EL (cell line): ENCODE results near the gene SFSWAP.
A peak's percentile ranks its signal among the peaks of the same experiment; 100 is the strongest.
"Not testable (repeated sequence)": the region's sequence is repeated elsewhere in the genome, so short reads cannot be mapped to it uniquely, and the experiment has no call there.

Experiments
- DNase-seq: peaks from one replicate; pipeline ENCODE4 v3.0.0-alpha.2; 2016

The SFSWAP gene

DNA sequence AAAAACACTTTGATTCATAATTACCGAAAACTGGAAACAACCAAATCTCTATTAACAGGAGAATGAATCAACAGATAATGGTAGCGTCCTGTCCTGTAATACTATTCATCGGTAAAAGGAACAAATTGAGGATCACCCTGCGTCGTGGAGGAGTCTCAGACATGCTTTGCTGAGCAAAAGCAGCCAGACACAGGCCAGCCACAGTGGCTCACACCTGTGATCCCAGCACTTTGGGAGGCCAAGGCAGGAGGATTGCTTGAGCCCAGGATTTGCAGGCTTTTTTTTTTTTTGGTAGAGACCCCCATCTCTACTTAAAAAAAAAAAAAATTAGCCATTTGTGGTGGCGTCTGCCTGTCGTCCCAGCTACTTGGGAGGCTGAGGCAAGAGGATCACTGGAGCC, 83.2 kb downstream of the SFSWAP start:
- no peak for DNase-seq

DNA sequence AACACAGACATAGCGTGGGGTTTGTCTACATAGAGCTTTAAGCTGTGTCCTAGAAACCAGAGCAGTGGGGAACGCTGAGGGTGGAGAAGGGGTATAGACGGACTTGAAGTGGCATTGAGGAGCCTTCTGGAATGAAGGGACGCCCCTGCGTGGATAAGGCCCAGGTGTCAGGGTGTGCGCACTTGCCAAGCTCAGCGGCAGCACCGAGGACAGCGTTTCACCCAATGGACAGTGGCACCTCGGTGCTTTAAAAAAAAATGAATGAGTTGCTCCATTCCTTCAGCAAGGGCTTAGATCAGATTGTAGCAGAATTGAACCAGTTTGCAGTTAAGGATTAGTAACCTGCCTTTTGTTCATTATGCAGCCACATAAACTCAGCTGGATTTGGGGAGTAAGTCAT, 83.7 kb downstream of the SFSWAP start:
- no peak for DNase-seq

DNA sequence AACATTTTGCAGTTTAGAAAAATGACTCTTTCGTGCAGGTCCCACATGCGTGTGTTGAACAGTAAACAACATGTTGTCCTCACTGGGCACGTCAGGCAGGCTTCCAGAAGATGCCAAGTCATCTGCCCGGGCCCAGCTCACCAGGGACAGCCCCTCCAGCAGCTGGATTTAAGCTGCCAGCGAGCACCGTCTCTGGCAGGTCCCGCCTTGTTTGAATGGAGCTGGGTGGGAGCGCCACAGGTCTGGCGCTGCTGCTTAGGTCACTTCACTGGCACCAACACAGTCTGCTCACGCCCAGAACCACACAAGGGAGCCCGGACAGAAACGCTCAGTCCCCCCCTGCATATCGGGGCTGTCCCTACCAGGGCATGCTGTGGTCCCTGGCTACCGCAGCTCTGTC, 84.2 kb downstream of the SFSWAP start:
- no peak for DNase-seq

DNA sequence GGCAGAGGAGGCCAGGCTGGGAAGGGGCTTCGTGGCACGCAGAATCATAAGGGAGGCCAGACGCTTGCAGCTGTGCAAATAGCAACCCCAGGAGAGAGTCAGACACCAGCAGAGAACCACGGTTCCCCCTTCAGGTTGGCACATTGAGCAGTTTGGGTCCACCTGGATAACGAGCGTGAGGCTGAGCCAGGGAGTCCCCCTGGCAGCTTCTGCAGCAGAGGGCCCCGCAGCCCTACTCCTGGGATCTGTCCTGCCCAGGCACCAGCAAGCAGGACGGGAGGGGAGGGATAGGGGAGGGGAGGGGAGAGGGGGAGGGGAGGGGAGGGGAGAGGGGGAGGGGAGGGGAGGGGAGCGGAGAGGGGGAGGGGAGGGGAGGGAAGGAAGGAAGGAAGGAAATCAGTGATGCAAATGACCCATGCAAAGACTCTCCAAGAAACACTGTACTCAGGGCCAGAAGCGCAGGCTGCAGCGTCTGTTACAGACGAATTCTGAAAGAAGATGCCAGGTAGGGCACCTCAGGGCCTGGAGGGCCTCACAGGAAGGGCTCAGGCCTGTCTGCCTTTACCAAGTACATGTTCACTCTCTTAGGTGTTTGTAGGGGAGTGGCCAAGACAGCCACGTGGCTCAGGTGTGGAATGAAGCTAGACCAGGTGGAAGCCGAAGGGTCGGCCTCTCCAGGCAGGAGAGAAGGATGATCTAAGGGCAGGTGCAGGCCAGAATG, 85.0 kb downstream of the SFSWAP start:
- DNase-seq: no peak

DNA sequence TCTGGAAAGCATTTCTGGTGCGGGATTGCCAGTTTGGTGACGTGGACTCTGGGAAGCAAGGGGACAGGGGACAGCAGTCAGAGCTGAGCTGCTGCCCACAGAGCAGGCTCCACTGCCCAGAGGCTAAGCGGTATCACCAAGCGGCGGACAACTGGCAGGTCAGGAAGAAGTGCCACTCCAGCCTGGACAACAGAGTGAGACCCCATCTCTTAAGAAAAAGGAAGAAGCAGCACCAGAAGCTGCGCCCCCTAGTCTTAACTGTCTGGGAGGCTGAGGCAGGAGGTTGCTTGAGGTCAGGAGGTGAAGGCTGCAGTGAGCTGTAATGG, 85.5 kb downstream of the SFSWAP start:
- DNase-seq: no peak

DNA sequence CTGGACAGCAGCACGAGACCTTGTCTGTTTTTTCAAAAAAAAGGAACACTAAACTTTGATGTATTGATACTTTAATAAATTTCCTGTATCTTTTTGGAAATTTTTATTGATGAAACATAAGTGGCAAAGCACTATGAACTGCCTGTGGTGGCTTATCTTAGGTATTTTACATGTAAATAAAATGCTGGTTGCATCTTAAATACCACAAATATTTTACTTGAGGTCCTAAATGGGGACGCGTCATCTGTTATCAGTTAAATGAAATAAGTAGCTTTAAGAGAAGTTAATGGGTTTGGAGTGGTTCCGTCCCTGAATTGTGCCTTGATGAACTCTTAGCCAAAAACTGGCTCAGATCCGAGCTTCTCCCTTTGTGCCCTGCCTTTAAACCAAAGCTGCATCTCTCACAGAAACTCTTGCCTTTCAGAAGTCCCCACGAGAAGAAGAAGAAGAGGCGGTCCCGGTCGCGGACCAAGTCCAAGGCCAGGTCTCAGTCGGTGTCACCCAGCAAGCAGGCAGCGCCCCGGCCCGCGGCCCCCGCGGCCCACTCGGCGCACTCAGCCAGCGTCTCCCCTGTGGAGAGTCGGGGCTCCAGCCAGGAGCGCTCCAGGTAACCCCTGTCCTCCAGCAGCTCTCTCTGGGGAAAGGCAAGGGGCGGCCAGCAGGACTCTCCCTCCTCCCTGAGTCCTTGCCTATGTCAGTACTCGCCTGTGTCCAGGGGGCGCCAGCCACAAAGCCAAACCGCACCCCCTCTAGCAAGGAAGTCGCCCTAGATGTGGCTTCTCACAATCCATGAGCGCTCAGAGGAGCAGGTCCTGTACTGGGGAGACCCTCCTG, 86.1 kb downstream of the SFSWAP start:
- DNase-seq: no peak

DNA sequence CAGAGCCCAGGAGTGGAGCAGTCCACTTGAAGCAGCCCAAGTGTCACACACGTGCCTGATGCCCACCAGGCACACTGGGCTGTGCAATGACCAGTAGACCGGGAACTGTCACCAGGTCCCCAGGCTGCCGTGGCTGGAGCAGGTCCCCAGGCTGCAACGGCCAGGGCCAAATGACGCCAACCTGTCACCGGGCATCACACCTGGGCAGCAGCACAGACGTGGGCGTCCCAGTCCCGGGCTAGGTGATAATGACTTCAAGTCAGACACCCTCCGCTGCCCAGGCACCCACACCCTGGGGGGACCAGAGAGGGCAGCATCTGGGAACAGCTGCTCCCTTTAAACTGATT, 86.7 kb downstream of the SFSWAP start:
- DNase-seq: no peak

DNA sequence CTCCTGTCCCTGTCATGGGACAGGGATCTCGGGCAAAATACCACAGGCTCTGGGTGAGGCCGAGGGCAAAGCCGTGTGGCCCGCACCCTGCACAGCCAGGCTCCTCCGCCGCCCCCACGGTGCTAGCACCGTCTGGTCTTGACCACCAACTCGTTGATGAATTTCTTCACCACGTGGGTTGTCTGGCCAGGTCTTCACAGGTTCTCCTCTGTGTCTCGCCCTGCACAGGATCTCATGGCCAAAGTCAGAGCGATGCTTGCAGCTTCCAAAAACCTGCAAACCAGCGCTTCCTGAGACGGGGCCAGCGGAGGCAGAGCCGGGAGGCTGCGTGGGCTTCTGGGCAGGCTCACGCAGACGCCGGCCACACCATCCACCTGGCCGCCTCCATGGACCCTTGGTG, 88.3 kb downstream of the SFSWAP start:
- no peak for DNase-seq

DNA sequence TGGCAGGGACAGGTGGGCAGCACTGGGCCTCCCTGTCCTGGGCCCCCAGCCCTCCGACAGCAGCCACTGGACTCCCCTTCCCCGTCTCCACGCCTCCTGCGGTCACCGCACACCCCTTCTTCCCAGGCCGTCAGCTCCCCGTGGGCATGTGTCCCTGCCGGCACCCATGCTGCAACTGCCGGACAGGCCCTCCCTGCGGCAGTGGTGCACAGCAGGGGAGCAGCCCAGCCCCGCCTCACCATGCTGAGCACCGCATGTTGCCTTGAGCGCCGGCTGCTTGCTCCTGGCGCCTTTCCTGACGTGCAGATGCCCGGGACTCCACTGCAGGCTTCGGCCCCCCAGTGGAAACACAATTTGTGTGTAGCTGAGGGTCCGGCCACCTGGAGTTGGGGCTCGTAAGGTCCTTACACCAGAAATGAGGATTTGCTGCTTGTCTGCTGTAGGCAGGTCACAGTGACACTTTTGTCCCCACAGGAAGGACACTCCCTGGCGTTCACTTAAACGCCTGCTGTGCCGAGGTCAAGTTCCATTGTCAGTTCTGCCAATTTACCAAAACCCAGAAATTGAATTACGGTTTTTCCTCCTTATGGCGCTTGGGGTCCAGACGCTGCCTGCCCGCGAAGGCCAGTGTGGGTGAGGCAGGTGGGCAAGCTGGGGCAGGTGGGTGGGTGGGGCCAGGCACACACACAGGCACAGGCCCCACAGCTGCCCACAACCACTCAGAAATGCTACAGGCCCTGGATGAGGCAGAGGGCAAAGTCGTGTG, 89.1 kb downstream of the SFSWAP start:
- DNase-seq: no peak

DNA sequence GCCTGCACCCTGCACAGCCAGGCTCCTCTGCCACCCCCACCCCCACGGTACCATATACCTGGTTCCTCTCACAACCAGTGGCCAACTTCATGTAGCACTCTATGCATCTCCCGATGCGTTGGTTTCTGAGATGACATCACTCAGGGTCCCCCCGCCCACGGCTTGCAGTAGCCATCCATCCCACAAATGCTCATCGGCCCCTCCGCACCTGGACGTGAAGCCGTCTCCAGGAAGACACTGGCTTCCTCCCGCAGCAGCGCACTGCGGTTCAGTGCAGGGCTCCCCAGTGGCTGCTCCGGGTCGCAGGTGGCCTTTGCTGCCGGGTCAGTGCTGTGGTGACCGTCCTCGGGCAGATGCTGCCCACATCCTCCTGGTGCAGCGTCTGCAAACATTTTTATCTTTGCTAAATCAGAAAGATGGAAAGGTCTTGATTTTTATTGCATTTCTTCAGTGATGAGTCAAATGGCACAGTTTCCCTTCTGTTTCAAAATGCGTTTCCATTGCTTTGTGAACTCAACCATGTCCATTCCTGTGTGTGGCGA, 89.8 kb downstream of the SFSWAP start:
- DNase-seq: no peak

DNA sequence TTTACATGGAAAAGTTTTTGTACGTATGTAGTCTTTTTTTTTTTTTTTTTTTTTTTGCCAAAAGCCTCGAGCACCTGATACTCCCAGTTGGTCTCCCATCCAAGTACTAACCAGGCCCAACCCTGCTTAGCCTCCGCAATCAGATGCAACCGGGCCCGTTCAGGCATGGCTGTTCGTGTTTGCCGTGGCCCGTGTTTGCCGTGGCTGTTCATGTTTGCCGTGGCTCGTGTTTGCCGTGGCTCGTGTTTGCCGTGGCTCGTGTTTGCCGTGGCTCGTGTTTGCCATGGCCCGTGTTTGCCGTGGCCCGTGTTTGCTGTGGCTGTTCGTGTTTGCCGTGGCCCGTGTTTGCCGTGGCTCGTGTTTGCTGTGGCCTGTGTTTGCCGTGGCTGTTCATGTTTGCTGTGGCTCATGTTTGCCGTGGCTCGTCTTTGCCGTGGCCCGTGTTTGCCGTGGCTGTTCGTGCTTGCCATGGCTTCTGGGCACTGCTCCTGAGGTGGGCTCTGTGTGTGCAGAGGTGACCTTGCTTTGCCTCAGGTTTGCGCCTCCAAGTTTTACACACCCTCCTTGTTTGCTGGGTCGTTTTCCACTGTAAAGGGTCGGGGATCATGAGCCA, 90.5 kb downstream of the SFSWAP start:
- DNase-seq: no peak

DNA sequence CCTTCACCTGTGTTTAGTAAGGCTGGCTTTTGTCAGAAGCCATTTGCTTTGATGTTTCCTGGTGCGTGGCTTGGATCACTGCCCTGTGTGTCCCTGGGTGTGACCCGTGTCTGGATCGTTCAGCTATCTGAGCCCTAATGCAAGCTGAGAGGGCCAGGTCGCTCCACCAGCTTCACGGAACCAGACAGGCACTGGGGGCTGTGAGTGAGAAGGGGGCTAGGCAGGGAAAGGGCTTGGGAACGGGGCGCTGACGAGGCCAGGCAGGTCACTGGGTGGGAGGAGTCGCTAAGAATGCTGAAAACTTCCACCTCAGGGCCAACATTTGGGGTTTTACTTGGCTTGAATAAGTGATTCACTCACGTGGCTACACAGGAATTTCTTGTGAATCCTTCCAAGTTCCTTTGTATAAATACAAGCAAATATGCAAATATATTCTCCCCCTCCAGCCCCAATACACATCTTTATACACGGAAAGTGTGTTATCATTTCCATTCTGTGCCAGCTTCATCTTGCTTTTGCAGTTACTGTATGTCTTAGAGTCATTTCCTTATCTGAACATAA, 93.2 kb downstream of the SFSWAP start:
- DNase-seq: peak; percentile 51

DNA sequence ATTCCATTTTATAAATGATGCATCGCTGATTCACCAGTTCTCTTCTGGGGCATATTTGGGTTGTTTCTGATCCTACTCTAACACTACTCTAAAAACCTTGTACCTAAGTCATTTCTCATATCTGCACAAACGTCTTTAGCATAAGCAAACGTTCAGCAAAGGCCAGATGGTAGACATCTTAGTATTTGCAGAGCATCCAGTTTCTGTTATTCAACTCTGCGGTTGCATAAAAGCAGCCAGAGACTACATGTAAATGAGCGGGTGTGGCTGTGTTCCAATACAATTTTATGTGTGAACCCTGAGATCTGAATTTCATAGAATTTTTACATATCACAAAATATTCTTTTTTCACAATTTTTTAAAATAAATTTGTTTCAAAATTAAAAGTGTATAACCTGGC, 94.5 kb downstream of the SFSWAP start:
- no peak for DNase-seq

DNA sequence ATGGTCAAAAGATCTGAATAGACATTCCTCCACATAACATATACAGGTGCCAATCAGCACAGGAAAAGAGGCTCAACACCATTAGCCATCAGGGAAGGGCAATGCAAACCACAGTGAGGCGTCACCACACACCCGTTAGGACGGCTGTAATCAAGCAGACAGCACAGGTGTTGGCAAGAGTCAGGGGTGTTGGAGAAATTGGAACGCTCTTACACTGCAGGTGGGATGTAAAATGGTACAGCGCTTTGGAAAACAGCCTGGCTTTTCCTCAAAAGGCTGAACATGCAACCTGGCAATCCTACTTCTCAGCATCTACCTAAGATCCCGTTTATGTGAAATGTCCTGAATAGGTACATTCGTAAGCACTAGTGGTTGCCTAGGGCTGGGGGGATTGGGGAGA, 95.8 kb downstream of the SFSWAP start:
- DNase-seq: no peak

DNA sequence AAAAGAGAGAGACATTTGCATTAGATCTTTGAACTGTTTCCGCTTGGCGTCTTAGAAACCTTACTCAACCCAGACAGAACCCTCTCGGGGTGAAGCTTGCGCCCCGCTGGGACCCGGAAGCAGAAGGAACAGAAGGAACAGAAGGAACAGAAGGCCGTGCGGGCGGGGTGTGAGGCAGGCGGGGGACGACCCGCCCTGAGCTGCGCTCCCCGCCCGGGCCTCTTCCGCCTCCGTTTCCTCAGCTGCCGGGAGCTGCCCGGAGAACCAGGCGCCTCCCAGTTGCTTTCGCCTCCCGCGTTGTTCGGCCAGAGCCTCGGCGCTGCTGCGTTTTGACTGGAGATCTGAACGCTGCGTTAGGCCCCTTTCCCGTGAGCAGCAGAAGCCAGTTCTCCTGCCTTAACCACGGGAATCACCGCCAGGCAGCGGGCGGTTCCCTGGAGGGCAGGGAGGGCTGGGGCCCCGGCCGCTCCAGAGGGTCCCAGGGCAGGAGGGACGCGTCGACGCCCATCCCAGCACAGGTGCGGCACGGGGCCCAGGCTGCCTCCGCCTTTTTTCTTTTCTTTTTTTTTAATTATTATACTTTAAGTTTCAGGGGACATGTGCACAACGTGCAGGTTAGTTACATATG, 98.0 kb downstream of the SFSWAP start:
- peak; percentile 13 for DNase-seq

DNA sequence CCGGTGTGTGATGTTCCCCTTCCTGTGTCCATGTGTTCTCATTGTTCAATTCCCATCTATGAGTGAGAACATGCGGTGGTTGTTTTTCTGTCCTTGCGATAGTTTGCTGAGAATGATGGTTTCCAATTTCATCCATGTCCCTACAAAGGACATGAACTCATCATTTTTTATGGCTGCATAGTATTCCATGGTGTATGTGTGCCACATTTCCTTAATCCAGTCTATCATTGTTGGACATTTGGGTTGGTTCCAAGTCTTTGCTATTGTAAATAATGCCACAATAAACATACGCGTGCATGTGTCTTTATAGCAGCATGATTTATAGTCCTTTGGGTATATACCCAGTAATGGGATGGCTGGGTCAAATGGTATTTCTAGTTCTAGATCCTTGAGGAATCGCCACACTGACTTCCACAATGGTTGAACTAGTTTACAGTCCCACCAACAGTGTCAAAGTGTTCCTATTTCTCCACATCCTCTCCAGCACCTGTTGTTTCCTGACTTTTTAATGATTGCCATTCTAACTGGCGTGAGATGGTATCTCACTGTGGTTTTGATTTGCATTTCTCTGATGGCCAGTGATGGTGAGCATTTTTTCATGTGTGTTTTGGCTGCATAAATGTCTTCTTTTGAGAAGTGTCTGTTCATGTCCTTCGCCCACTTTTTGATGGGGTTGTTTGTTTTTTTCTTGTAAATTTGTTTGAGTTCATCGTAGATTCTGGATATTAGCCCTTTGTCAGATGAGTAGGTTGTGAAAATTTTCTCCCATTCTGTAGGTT, 98.8 kb downstream of the SFSWAP start:
- DNase-seq: not testable (repeated sequence)

DNA sequence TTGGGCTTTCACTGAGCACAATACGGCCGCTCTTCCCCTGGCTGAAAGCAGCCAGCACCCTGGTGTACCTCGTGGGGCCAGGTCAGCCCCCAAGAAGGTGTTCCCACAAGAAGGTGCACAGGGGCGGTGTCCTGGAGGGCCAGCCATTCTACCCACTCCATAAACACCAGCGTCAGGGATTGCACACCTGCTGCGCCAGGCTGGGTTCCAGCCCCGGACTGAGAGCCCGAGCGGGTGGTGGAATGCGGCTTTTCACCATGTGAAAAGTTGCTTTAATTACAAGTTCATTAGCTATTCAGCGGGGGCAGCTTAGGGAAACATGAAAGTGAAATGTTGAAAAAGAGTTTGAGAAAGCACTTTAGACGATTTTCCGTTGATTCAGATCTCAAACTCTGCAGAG, 99.8 kb downstream of the SFSWAP start:
- no peak for DNase-seq

DNA sequence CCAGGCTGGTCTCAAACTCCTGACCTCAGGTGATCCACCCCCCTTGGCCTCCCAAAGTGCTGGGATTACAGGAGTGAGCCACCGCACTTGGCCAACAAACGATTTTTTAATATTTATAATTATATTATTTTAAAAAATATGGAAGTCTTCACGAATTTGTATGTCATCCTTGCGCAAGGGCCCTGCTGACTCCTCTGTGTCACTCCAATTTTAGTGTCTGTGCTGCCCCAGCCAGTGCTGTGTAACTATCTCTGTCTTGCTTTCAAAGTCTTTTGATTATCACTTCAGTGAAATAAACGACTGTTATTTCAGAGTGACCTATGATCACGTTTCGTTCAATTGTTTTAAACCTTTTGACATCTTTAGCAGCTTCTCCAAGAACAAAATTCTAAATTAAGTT, 104.2 kb downstream of the SFSWAP start:
- no peak for DNase-seq

DNA sequence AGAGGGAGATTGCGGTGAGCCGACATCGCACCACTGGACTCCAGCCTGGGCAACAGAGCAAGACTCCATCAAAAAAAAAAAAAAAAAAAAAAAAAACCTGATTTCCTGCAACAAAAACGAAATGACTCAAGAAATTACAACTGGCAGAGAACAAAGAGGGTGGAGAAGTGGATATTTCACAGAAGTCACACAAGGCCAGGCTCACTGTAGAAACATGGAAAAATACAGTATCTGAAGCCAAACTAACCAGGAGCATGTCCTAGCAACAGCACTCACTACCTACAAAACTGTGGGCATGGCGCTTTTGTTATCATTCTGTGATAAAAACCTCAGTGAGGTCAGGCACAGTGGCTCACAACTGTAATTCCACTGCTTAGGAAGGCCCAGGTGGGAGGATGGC, 105.6 kb downstream of the SFSWAP start:
- no peak for DNase-seq

DNA sequence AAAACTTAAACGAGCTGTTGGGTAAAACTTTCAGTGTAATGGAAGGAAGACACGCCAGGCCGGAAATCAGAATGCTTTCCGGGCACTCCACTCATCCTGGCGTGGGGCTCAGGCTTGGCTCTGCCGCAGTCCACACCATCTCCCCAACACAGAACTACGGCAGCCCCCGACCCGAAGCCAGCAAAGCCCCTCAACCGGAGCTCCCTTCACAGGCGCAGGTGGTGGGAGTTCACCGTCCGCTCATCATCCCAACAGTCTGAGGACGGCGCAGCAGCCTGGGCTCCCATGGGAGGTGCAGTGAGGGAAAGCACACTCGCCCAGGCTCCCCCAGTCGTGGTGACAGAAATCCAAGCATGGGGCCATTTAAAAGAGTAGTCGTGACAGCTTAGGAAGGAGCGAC, 106.4 kb downstream of the SFSWAP start:
- no peak for DNase-seq

DNA sequence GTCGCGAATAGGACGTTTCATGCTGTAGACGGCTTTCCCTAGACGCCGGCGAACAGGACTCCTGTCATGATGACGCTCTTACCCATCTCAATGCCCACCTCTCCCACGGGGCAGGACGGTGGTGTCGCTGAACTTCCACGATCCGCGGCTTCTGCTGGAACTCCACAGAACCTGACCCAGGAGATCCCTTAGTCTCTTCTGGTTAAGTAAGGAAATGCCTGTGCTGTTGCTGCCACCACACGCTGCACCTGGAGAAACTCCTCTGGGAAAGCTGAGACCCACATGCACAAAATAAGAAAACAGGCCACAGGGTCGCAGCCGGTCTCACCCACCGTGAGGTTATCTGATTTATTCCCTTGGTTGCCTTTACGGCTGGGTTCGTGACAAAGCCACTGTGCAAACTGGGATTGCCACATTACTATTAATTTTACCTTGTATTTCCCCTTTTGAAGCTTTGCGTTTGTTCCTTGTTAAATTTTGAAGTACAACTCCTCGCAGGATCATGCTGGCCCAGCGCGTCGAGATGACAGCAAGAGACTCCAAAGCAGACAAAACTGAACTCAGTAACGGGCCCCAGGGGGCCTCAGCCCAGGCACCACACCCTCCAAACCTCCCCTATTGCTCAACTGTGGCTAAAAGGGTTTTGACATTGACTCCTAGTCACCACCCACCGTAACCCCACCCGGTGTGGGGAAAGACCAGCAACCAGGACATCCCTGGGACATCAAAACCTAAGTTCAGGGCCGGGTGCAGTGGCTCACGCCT, 108.1 kb downstream of the SFSWAP start:
- DNase-seq: no peak
